Common myeloid progenitor, CD34-positive (primary cell): Measurements from ENCODE around the gene TRABD2A.

Experiments used
- CTCF ChIA-PET: fragments of 350-600 bp; sonication (Branson Sonifier 250); formaldehyde crosslinking; loops from one replicate; lab custom pipeline; 2021; ENCODE audit warnings: antibody characterized with exemption; lab: Charles Lee
- POLR2A ChIA-PET: fragments of 350-600 bp; sonication (Branson Sonifier 250); formaldehyde crosslinking; loops from one replicate; lab custom pipeline; 2021; ENCODE audit warnings: antibody characterized with exemption; lab: Charles Lee
- DNase-seq, 3 donors: peaks; one replicate each; pipeline versions ENCODE4 v3.0.0 to v3.0.0-alpha.2; 2013
- H3K27ac ChIP-seq, 2 experiments: 1 replicate in 1 of 2; 2 replicates in 1 of 2; pipeline ENCODE4 v1.7.0; 2013; ENCODE audit warnings: inconsistent platforms in 2 of 2, low read length in 2 of 2, mild to moderate bottlenecking in 2 of 2, low read depth in 1 of 2, moderate library complexity in 1 of 2; ENCODE audit not compliant: severe bottlenecking in 2 of 2, insufficient read depth in 1 of 2, poor library complexity in 1 of 2
- H3K27me3 ChIP-seq, 5 experiments: replicated peaks in 2 of 5; 1 replicate in 3 of 5; 2 replicates in 2 of 5; pipeline versions ENCODE4 v1.6.1 to v1.7.0; 2013; ENCODE audit warnings: low read length in 4 of 5, mild to moderate bottlenecking in 2 of 5, moderate library complexity in 2 of 5, inconsistent platforms in 1 of 5; ENCODE audit not compliant: insufficient read depth in 5 of 5, control insufficient read depth in 4 of 5
- H3K36me3 ChIP-seq, 4 experiments: 1 replicate in 2 of 4; 2 replicates in 2 of 4; pipeline versions ENCODE4 v1.6.1 to v1.7.0; 2013; ENCODE audit warnings: low read length in 3 of 4, control low read depth in 1 of 4, mild to moderate bottlenecking in 1 of 4; ENCODE audit not compliant: control insufficient read depth in 4 of 4, insufficient read depth in 4 of 4
- H3K4me1 ChIP-seq, 4 experiments: 1 replicate in 3 of 4; 2 replicates in 1 of 4; pipeline versions ENCODE4 v1.6.1 to v1.7.1; 2013; ENCODE audit warnings: low read length in 3 of 4, mild to moderate bottlenecking in 3 of 4, control low read depth in 1 of 4, inconsistent platforms in 1 of 4, moderate library complexity in 1 of 4; ENCODE audit not compliant: control insufficient read depth in 4 of 4, insufficient read depth in 4 of 4; ENCODE audit errors: control extremely low read depth in 1 of 4
- H3K4me3 ChIP-seq, 7 experiments: 1 replicate in 4 of 7; 2 replicates in 3 of 7; pipeline versions ENCODE4 v1.5.1 to v1.7.0; 2013; ENCODE audit warnings: mild to moderate bottlenecking in 7 of 7, low read length in 6 of 7, moderate library complexity in 6 of 7, inconsistent platforms in 2 of 7, low read depth in 2 of 7, control low read depth in 1 of 7; ENCODE audit not compliant: insufficient read depth in 4 of 7, control insufficient read depth in 1 of 7; ENCODE audit errors: extremely low read depth in 1 of 7
- H3K9me3 ChIP-seq, 5 experiments: 1 replicate in 4 of 5; 2 replicates in 1 of 5; pipeline versions ENCODE4 v1.6.1 to v1.7.1; 2013; ENCODE audit warnings: low read length in 4 of 5, mild to moderate bottlenecking in 2 of 5, inconsistent platforms in 1 of 5, low read depth in 1 of 5, moderate library complexity in 1 of 5; ENCODE audit not compliant: control insufficient read depth in 4 of 5, insufficient read depth in 2 of 5; ENCODE audit errors: control extremely low read depth in 1 of 5
- WGBS: methylation state at CpG from one replicate; pipeline ENCODE4 v1.1.5; 2013; ENCODE audit not compliant: insufficient coverage; 5-methylcytosine and 5-hydroxymethylcytosine counted together

Gene TRABD2A

GRCh38 chr2:84866122-84866521 lies 14.8 kb downstream of the TRABD2A start:
- H3K4me1 ChIP-seq: no peaks in the 10 kb centered on the region
- WGBS: 50% methylated on average over 1 of the region's 3 CpGs

DNA sequence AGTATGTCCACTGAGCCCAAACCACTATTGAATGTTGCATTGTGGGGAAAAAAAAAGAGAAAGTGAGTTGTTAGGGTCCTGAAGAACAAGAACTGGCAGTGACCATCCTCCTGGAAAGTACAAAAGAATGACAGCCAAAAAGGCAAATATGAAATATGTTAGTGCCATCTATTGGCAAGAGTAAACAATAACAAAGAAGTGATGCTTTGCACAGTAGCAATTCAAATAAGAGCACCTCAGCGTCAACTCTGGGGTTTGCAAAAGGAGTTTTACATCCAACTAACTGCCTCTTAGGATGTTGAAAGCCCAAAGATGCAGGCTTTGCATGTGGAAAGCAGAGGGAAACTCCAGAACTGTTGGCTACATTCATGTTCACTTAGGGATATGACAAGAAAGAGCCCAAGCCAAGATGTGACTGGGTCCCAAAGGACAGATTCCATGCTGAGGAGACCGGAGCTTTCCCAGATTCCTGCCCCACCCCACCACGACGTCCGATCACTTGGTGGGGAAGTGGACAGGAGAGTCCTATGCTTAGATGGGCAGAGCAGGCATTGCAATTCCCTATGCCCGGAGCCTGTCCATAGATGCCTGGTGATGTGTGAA lies 15.6 kb downstream of the TRABD2A start:
- ChIA-PET CTCF (interaction anchor here (1.2 to 2.7 kb wide), 4 partner anchors 10 to 61 kb away, joined by 3 to 8 read pairs (median 4); no protein-coding TSS in a partner anchor), POLR2A (interaction anchor here (0.6 kb wide), 1 partner anchor 149 kb away, joined by 3 read pairs; no protein-coding TSS in a partner anchor)
- no peaks in the 10 kb centered on the region for H3K36me3 ChIP-seq
- H3K27me3 ChIP-seq: peaks cover 0 to 5% (median 2%) of the 10 kb centered on the region in 5 experiments
- DNase-seq: peak in 2 of 3 donors; percentile 29 to 38
- no peak overlapping the region for H3K4me3 ChIP-seq
- 81% methylated on average over 3 of the region's 6 CpGs for WGBS
- peaks cover 0 to 2% (median 0%) of the 10 kb centered on the region in 5 experiments for H3K9me3 ChIP-seq
- H3K27ac ChIP-seq: no peak overlapping the region
- H3K4me1 ChIP-seq: no peaks in the 10 kb centered on the region

More at GRCh38 chr2:84866122-84866521, 14.8 kb downstream of the TRABD2A start:
- CTCF ChIA-PET: interaction anchor here (1.3 kb wide), 1 partner anchor 16 kb away, joined by 4 read pairs; no protein-coding TSS in a partner anchor
- DNase-seq: no peak
- no peak overlapping the region for H3K4me3 ChIP-seq
- H3K27me3 ChIP-seq: peaks cover 0 to 9% (median 2%) of the 10 kb centered on the region in 5 experiments
- POLR2A ChIA-PET: no interaction called here
- peaks cover 0 to 2% (median 0%) of the 10 kb centered on the region in 5 experiments for H3K9me3 ChIP-seq
- no peak overlapping the region for H3K27ac ChIP-seq
- H3K36me3 ChIP-seq: no peaks in the 10 kb centered on the region

DNA sequence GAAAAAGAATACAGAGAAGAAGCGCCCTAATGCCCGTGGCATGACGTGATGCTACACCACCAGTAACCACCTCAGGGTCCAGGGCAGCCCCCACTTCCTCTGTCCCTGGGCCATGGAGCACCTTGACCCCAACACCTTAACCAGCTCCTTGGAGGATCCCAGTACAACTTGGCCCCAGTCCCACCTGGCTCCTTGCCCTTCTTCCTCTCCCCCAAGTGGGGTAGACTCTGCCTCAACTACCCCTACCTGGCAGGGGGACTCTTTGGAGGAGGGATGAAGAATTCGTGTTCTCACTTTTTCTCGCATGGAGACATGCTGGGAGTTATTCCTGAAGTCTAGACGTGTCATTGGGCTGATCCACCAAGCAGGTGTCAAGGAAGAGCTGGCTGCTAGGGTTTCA lies 18.9 kb downstream of the TRABD2A start:
- WGBS: 78% methylated on average over 3 of the region's 6 CpGs
- H3K36me3 ChIP-seq: no peaks in the 10 kb centered on the region
- ChIA-PET CTCF (interaction anchor here (0.7 to 2.3 kb wide), 7 partner anchors 12 to 380 kb away, joined by 3 to 9 read pairs (median 3); no protein-coding TSS in a partner anchor), POLR2A (interaction anchor here (0.6 kb wide), 1 partner anchor 45 kb away, joined by 3 read pairs; no protein-coding TSS in a partner anchor)
- no peak for DNase-seq
- peaks cover 0 to 4% (median under 1%) of the 10 kb centered on the region in 4 experiments for H3K4me1 ChIP-seq
- H3K4me3 ChIP-seq: no peak overlapping the region
- H3K27me3 ChIP-seq: peaks cover 0 to 6% (median 2%) of the 10 kb centered on the region in 5 experiments
- H3K9me3 ChIP-seq: no peaks in the 10 kb centered on the region
- H3K27ac ChIP-seq: no peak overlapping the region

GRCh38 chr2:84861539-84861938 lies 19.3 kb downstream of the TRABD2A start:
- Histone ChIP-seq H3K4me3 (no peak overlapping the region), H3K36me3 (no peaks in the 10 kb centered on the region), H3K9me3 (no peaks in the 10 kb centered on the region), H3K27me3 (peaks cover 0 to 6% (median 2%) of the 10 kb centered on the region in 5 experiments), H3K27ac (no peak overlapping the region), H3K4me1 (peaks cover 0 to 7% (median 2%) of the 10 kb centered on the region in 4 experiments)
- 97% methylated on average over 5 of the region's 6 CpGs for WGBS
- ChIA-PET POLR2A (no interaction called here), CTCF (interaction anchor here (0.8 to 2.3 kb wide), 6 partner anchors 12 to 364 kb away, joined by 3 to 9 read pairs (median 4); no protein-coding TSS in a partner anchor)
- no peak for DNase-seq

GRCh38 chr2:84858937-84859336 lies 21.9 kb downstream of the TRABD2A start:
- ChIA-PET CTCF (interaction anchor here (0.7 to 1.2 kb wide), 6 partner anchors 9 to 375 kb away, joined by 3 read pairs; partner anchors contain the start of gene DNAH6), POLR2A (no interaction called here)
- peaks cover 0 to 18% (median 0%) of the 10 kb centered on the region in 5 experiments for H3K27me3 ChIP-seq
- H3K4me1 ChIP-seq: peaks cover 0 to 7% (median 2%) of the 10 kb centered on the region in 4 experiments
- no peaks in the 10 kb centered on the region for H3K36me3 ChIP-seq
- no peak overlapping the region for H3K4me3 ChIP-seq
- WGBS: no CpG with 5 or more reads among the region's 3 CpGs
- DNase-seq: no peak
- no peak overlapping the region for H3K27ac ChIP-seq
- no peaks in the 10 kb centered on the region for H3K9me3 ChIP-seq

DNA sequence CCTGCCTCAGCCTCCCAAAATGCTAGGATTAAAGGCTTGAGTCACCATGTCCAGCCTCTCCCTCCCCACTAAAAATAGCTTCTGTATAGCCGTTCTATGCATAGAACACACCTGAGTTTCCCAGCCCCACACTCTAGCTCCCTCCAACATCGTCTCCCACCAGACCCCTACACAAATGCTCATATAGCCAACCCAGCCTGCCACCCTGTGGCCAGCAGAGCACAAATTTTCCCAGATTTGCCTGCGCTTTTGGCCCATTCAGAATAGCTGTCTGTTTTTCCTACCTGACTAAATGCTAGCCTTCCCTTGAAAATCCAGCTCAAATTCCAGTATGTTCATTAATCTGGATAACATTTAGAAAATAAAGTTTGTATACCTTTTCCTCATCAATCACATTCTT lies 22.8 kb downstream of the TRABD2A start:
- POLR2A ChIA-PET: no interaction called here
- H3K9me3 ChIP-seq: peaks cover 0 to 5% (median under 1%) of the 10 kb centered on the region in 5 experiments
- peaks cover 0 to 18% (median 0%) of the 10 kb centered on the region in 5 experiments for H3K27me3 ChIP-seq
- H3K36me3 ChIP-seq: no peaks in the 10 kb centered on the region
- peaks cover 0 to 7% (median 2%) of the 10 kb centered on the region in 4 experiments for H3K4me1 ChIP-seq
- peak in 2 of 3 donors; percentile 9 to 15 for DNase-seq
- WGBS: 94% methylated on average over 3 of the region's 3 CpGs
- CTCF ChIA-PET: interaction anchor here (0.7 to 2.2 kb wide), 11 partner anchors 8 to 374 kb away, joined by 3 to 6 read pairs (median 3); partner anchors contain the start of genes DNAH6 and TRABD2A
- H3K4me3 ChIP-seq: no peak overlapping the region
- no peak overlapping the region for H3K27ac ChIP-seq
